Activated CD4-positive, alpha-beta T cell treated with anti-CD3 and anti-CD28 coated beads, Interleukin-2, amount 10 ng/mL, durations not matched to agents 24 days and 14 days (primary cell): ENCODE results near the gene SSB. TPM values are rescaled to one million over a fixed set of nuclear protein-coding genes. Genes with fewer than 3 reads are reported as not detected.
"Not testable (repeated sequence)": the region's sequence is repeated elsewhere in the genome, so short reads cannot be mapped to it uniquely, and the experiment has no call there.

ENCODE experiments used
- DNase-seq: peaks from one replicate; pipeline ENCODE4 v3.0.0; 2022
- H3K27ac Mint-ChIP-seq: one replicate; pipeline ENCODE4 v1.8.0; 2022; ENCODE audit warnings: mild to moderate bottlenecking, mixed read lengths
- H3K27me3 Mint-ChIP-seq: one replicate; pipeline ENCODE4 v1.8.0; 2022; ENCODE audit warnings: mixed read lengths
- H3K36me3 Mint-ChIP-seq: one replicate; pipeline ENCODE4 v1.8.0; 2022; ENCODE audit warnings: low read depth, mild to moderate bottlenecking, mixed read lengths
- H3K4me1 Mint-ChIP-seq: one replicate; pipeline ENCODE4 v1.8.0; 2021; ENCODE audit warnings: mixed read lengths
- H3K4me3 Mint-ChIP-seq: one replicate; pipeline ENCODE4 v1.8.0; 2022; ENCODE audit warnings: mild to moderate bottlenecking, moderate library complexity, mixed read lengths
- H3K9me3 Mint-ChIP-seq: one replicate; pipeline ENCODE4 v1.8.0; 2021; ENCODE audit warnings: mixed read lengths
- intact Hi-C: fragments of 100-400 bp; cut with micrococcal nuclease; formaldehyde crosslinking; loops from one replicate; pipeline ENCODE4 v1.15.1; 2023
- total RNA-seq: library from RNA; stranded (reverse); gene quantifications from 2 replicates; pipeline ENCODE4 v1.2.3, GENCODE V29; 2022

SSB gene
- total RNA-seq, 1 donor from 2014 or later: 113 TPM

- H3K27ac Mint-ChIP-seq: peak overlapping the region; percentile 93
- intact Hi-C loops: loop anchor here (1.0 kb wide), 1 partner anchor 100 kb away; no protein-coding TSS in a partner anchor
- DNase-seq: peak; percentile 85
- H3K36me3 Mint-ChIP-seq: peaks cover 10% of the 10 kb centered on the region
- peak overlapping the region; percentile 92 for H3K4me3 Mint-ChIP-seq
- no peaks in the 10 kb centered on the region for H3K9me3 Mint-ChIP-seq
- H3K27me3 Mint-ChIP-seq: no peaks in the 10 kb centered on the region
- H3K4me1 Mint-ChIP-seq: peaks cover 35% of the 10 kb centered on the region
Measured at GRCh38 chr2:169828141-169828811, 29.6 kb downstream of the SSB start.

- DNase-seq: no peak
- H3K27me3 Mint-ChIP-seq: no peaks in the 10 kb centered on the region
- peaks cover 4% of the 10 kb centered on the region for H3K36me3 Mint-ChIP-seq
- peaks cover 10% of the 10 kb centered on the region for H3K4me1 Mint-ChIP-seq
- intact Hi-C loops: no loop called here
- no peak overlapping the region for H3K27ac Mint-ChIP-seq
- no peaks in the 10 kb centered on the region for H3K9me3 Mint-ChIP-seq
- H3K4me3 Mint-ChIP-seq: no peak overlapping the region
Measured at GRCh38 chr2:169834401-169834800, 35.7 kb downstream of the SSB start.

GRCh38 chr2:169838743-169839489 is 40.2 kb downstream of the SSB start:
- Mint-ChIP-seq H3K27ac (no peak overlapping the region), H3K4me1 (peaks cover 3% of the 10 kb centered on the region), H3K27me3 (no peaks in the 10 kb centered on the region), H3K9me3 (no peaks in the 10 kb centered on the region), H3K4me3 (no peak overlapping the region), H3K36me3 (peaks cover 8% of the 10 kb centered on the region)
- intact Hi-C loops: no loop called here
- DNase-seq: no peak

- Mint-ChIP-seq H3K27ac (no peak overlapping the region), H3K4me1 (peaks cover 3% of the 10 kb centered on the region), H3K27me3 (no peaks in the 10 kb centered on the region), H3K9me3 (no peaks in the 10 kb centered on the region), H3K4me3 (no peak overlapping the region), H3K36me3 (peaks cover 8% of the 10 kb centered on the region)
- DNase-seq: no peak
- intact Hi-C loops: no loop called here
Measured at GRCh38 chr2:169839954-169840746, 41.5 kb downstream of the SSB start.

- Mint-ChIP-seq H3K36me3 (peaks cover 8% of the 10 kb centered on the region), H3K4me1 (peaks cover 3% of the 10 kb centered on the region), H3K27ac (no peak overlapping the region), H3K4me3 (no peak overlapping the region), H3K9me3 (no peaks in the 10 kb centered on the region), H3K27me3 (no peaks in the 10 kb centered on the region)
- no peak for DNase-seq
- intact Hi-C loops: no loop called here
Measured at GRCh38 chr2:169840747-169841142, 42.1 kb downstream of the SSB start.

- H3K27me3 Mint-ChIP-seq, H3K4me3 Mint-ChIP-seq, intact Hi-C loops, DNase-seq, H3K9me3 Mint-ChIP-seq, H3K27ac Mint-ChIP-seq, H3K4me1 Mint-ChIP-seq: not testable (repeated sequence)
- H3K36me3 Mint-ChIP-seq: peaks cover 11% of the 10 kb centered on the region
Measured at GRCh38 chr2:169841625-169842024, 43.0 kb downstream of the SSB start.

- Mint-ChIP-seq H3K27ac (no peak overlapping the region), H3K27me3 (no peaks in the 10 kb centered on the region), H3K36me3 (peaks cover 19% of the 10 kb centered on the region), H3K4me3 (no peak overlapping the region), H3K9me3 (peaks cover 5% of the 10 kb centered on the region), H3K4me1 (peaks cover 6% of the 10 kb centered on the region)
- intact Hi-C loops: no loop called here
- no peak for DNase-seq
Measured at GRCh38 chr2:169845016-169845415, 46.3 kb downstream of the SSB start.

GRCh38 chr2:169848959-169849693 is 50.5 kb downstream of the SSB start:
- peaks cover 19% of the 10 kb centered on the region for H3K36me3 Mint-ChIP-seq
- H3K9me3 Mint-ChIP-seq, H3K27ac Mint-ChIP-seq, intact Hi-C loops, H3K4me3 Mint-ChIP-seq, H3K27me3 Mint-ChIP-seq, H3K4me1 Mint-ChIP-seq: not testable (repeated sequence)
- peak; percentile 47 for DNase-seq

GRCh38 chr2:169849710-169850109 is 51.0 kb downstream of the SSB start:
- Mint-ChIP-seq H3K4me1 (peaks cover 7% of the 10 kb centered on the region), H3K36me3 (peaks cover 19% of the 10 kb centered on the region), H3K9me3 (peaks cover 5% of the 10 kb centered on the region), H3K4me3 (no peak overlapping the region), H3K27me3 (no peaks in the 10 kb centered on the region), H3K27ac (no peak overlapping the region)
- intact Hi-C loops: no loop called here
- DNase-seq: peak; percentile 51

GRCh38 chr2:169853041-169853668 is 54.5 kb downstream of the SSB start:
- no peak overlapping the region for H3K4me3 Mint-ChIP-seq
- H3K27ac Mint-ChIP-seq: no peak overlapping the region
- no peak for DNase-seq
- intact Hi-C loops: no loop called here
- peaks cover 16% of the 10 kb centered on the region for H3K36me3 Mint-ChIP-seq
- peaks cover 7% of the 10 kb centered on the region for H3K4me1 Mint-ChIP-seq
- peaks cover 5% of the 10 kb centered on the region for H3K9me3 Mint-ChIP-seq
- no peaks in the 10 kb centered on the region for H3K27me3 Mint-ChIP-seq

- not testable (repeated sequence) for H3K9me3 Mint-ChIP-seq, H3K27ac Mint-ChIP-seq
Measured at GRCh38 chr2:169855281-169856258, 56.9 kb downstream of the SSB start.

GRCh38 chr2:169859423-169859822 is 60.8 kb downstream of the SSB start:
- DNase-seq: no peak
- intact Hi-C loops: no loop called here
- H3K27me3 Mint-ChIP-seq: no peaks in the 10 kb centered on the region
- H3K9me3 Mint-ChIP-seq: no peaks in the 10 kb centered on the region
- no peak overlapping the region for H3K4me3 Mint-ChIP-seq
- H3K36me3 Mint-ChIP-seq: peaks cover 3% of the 10 kb centered on the region
- H3K4me1 Mint-ChIP-seq: peaks cover 2% of the 10 kb centered on the region
- H3K27ac Mint-ChIP-seq: no peak overlapping the region

More at GRCh38 chr2:169855281-169856258, 56.9 kb downstream of the SSB start:
- intact Hi-C loops, H3K36me3 Mint-ChIP-seq, DNase-seq, H3K27me3 Mint-ChIP-seq, H3K4me3 Mint-ChIP-seq, H3K4me1 Mint-ChIP-seq: not testable (repeated sequence)
